ENCODE results near the gene NPIPB2. TPM values are rescaled to one million over a fixed set of nuclear protein-coding genes. Genes with fewer than 3 reads are reported as not detected.
A peak's percentile ranks its signal among the peaks of the same experiment; 100 is the strongest.

NPIPB2 gene
- total and polyA plus RNA-seq, 2 of the 13 experiments (the other 11 are each of a cell fraction or from before 2014, with no cell fraction given) = 1.8 to 4.1 TPM

GRCh38 chr16:11915644-11916523 is 26.0 kb downstream of the NPIPB2 start, which contains the start of gene GSPT1 (continued):
- TF ChIP-seq HNF4G (IDR thresholded peaks at IDR 0.05; ENCODE audit: borderline replicate concordance, low read depth, low read length) (peak; percentile 45; the same call in 1 of the 2 replicates), HNF4G (CRISPR knock-in tag; IDR thresholded peaks at IDR 0.05; ENCODE audit: borderline replicate concordance, low read depth) (peak; percentile 84), SP140L (CRISPR knock-in tag; IDR thresholded peaks at IDR 0.05; ENCODE audit: borderline replicate concordance) (0 out of 2 replicates have a peak, but pooled peaks have one; percentile 66), ZNF543 (CRISPR knock-in tag; IDR thresholded peaks at IDR 0.05) (peak; percentile 74), MAZ (IDR thresholded peaks at IDR 0.05; ENCODE audit: borderline replicate concordance, low read depth, low read length) (peak; percentile 100), MAZ (CRISPR knock-in tag; IDR thresholded peaks at IDR 0.05; ENCODE audit: low read depth) (peak; percentile 100), NCOA1 (CRISPR knock-in tag; IDR thresholded peaks at IDR 0.05) (peak; percentile 97), ZBTB2 (CRISPR knock-in tag; IDR thresholded peaks at IDR 0.05; ENCODE audit: low read depth) (peak; percentile 94), TAF1 (CRISPR knock-in tag; IDR thresholded peaks at IDR 0.05) (peak; percentile 96), PRDM4 (CRISPR knock-in tag; IDR thresholded peaks at IDR 0.05; ENCODE audit: borderline replicate concordance) (no peak), TEAD3 (CRISPR knock-in tag; optimal IDR thresholded peaks at IDR 0.05; ENCODE audit: borderline replicate concordance) (peak; percentile 66), SSRP1 (CRISPR knock-in tag; IDR thresholded peaks at IDR 0.05) (no peak; the same call in 1 of the 2 replicates), MED1 (CRISPR knock-in tag; IDR thresholded peaks at IDR 0.05) (peak; percentile 86), NFIC (IDR thresholded peaks at IDR 0.05; ENCODE audit: low read length) (no peak), TBX3 (IDR thresholded peaks at IDR 0.05; ENCODE audit: borderline replicate concordance) (peak; percentile 89), ZNF678 (CRISPR knock-in tag; IDR thresholded peaks at IDR 0.05) (no peak), ZNF780A (CRISPR knock-in tag; IDR thresholded peaks at IDR 0.05) (peak; percentile 88; the same call in 1 of the 2 replicates), FUBP1 (CRISPR knock-in tag; IDR thresholded peaks at IDR 0.05; ENCODE audit: borderline replicate concordance) (no peak), ZBTB1 (CRISPR knock-in tag; IDR thresholded peaks at IDR 0.05; ENCODE audit: borderline replicate concordance) (no peak), CENPT (CRISPR knock-in tag; IDR thresholded peaks at IDR 0.05; ENCODE audit: low read depth) (no peak; the same call in 1 of the 2 replicates), E2F1 (CRISPR knock-in tag; IDR thresholded peaks at IDR 0.05) (peak; percentile 59; the same call in 1 of the 2 replicates), ARNTL (CRISPR knock-in tag; IDR thresholded peaks at IDR 0.05) (peak; percentile 87), ZNF451 (CRISPR knock-in tag; IDR thresholded peaks at IDR 0.05) (peak; percentile 76; the same call in 1 of the 2 replicates)
